Measurements from ENCODE around the gene CORO1C.
"Not testable (repeated sequence)": the region's sequence is repeated elsewhere in the genome, so short reads cannot be mapped to it uniquely, and the experiment has no call there.

Gene CORO1C

DNA sequence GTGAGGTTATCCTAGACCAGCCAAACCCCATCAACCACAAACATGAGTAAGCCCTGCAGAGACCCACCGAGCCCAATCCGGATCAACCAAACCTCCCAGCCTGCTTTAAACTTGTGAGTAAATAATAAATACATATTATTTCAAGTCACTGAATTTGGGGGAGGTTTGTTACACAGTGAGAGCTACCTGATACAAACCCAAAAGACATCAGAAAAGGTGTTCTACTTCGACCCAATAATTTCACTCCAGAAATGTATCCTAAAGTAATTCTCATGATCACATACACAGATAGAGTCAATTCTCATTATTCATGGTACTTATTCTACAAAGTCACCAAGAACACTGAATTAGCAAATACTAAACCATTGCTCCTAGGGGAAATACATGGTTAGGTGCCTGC is 16.2 kb upstream of the CORO1C start:
- TF ChIP-seq, protein P1, sequence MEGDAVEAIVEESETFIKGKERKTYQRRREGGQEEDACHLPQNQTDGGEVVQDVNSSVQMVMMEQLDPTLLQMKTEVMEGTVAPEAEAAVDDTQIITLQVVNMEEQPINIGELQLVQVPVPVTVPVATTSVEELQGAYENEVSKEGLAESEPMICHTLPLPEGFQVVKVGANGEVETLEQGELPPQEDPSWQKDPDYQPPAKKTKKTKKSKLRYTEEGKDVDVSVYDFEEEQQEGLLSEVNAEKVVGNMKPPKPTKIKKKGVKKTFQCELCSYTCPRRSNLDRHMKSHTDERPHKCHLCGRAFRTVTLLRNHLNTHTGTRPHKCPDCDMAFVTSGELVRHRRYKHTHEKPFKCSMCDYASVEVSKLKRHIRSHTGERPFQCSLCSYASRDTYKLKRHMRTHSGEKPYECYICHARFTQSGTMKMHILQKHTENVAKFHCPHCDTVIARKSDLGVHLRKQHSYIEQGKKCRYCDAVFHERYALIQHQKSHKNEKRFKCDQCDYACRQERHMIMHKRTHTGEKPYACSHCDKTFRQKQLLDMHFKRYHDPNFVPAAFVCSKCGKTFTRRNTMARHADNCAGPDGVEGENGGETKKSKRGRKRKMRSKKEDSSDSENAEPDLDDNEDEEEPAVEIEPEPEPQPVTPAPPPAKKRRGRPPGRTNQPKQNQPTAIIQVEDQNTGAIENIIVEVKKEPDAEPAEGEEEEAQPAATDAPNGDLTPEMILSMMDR (conservative IDR thresholded peaks at IDR 0.05; ENCODE audit: low read depth): no peak
- POLR2A ChIA-PET (ENCODE audit: low non-redundant PET): no interaction called here
- H3K27ac ChIP-seq: no peak overlapping the region
- DNase-seq (ENCODE audit: low spot score): no peak
- CTCF ChIA-PET: no interaction called here

DNA sequence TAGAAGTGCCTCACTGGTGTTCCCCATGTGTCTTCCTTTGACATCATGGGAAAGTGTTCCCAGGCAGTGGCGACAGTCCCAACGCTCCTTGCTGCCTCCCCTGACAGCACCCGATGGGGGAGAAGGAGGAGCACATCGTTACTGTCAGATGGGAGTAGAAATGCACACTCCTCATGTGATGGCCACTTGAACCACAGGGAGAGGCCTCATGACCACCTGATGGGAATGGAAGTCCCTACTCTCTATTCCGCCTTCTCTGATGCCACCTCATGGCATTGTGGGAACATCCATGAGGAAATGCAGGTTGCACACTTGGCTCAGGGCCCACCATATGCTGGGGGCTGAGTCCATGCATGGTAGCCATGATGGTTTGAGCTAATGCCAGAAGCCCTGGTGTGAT is 14.3 kb upstream of the CORO1C start:
- TF ChIP-seq, protein P1 (conservative IDR thresholded peaks at IDR 0.05; ENCODE audit: low read depth): no peak
- no peak for DNase-seq (ENCODE audit: low spot score)
- no peak overlapping the region for H3K27ac ChIP-seq
- ChIA-PET POLR2A (ENCODE audit: low non-redundant PET) (no interaction called here), CTCF (interaction anchor here (1.0 kb wide), 1 partner anchor 10 kb away, joined by 3 read pairs; no protein-coding TSS in a partner anchor)

DNA sequence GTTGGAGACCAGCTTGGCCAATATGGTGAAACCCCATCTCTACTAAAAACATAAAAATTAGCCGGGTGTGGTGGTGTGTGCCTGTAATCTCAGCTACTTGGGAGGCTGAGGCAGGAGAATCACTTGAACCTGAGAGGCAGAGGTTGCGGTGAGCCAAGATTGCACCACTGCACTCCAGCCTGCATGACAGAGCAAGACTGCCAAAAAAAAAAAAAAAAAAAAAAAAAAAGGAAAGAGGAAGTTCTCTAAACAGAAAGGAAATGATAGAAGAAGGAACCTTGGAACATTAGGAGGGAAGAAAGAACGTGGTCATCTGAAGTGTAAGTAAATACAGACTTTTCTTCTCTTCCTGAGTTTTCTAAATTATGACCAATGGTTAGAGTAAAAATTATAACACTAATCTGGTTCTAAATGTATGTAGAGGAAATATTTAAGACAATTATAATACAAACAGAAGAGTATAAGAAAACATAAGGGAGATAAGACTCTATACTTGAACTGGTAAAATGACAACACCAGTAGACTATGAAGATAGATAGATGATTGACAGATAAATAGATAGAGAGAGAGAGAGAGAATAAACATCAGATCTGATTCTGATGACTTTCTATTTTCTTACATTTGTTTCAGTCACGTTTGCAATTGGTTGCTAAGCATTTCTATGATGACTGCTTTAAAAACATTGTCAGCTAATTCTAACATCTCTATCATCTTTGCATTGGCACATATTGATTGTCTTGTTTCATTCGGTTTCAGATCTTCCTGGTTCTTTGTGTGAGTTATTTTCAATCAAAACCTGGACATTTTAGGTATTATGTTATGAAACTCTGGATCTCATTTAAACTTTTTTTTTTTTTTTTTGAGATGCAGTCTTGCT is 12.9 kb upstream of the CORO1C start:
- DNase-seq (ENCODE audit: low spot score): no peak
- no peak overlapping the region for H3K27ac ChIP-seq
- POLR2A ChIA-PET (ENCODE audit: low non-redundant PET): no interaction called here
- CTCF ChIA-PET: no interaction called here
- TF ChIP-seq, protein P1 (conservative IDR thresholded peaks at IDR 0.05; ENCODE audit: low read depth): no peak

DNA sequence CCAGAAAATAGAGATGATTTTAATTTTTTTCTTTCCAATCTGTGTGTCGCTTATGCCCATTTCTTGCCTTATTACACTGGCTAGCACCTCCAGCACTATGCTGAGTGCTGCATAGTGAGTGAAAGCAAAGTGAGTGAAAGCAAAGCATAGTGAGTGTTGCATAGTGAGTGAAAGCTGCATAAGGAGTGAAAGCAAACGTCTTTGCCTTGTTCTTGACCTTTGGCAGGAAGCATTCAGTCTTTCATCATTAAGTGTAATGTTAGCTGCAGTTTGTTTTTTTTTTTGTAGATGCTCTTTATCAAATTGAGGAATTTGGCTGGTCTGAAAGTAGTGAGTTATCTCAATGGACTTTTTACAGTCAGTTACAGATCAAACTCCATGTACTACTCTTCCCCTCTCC is 6.9 kb upstream of the CORO1C start:
- CTCF ChIA-PET: no interaction called here
- POLR2A ChIA-PET (ENCODE audit: low non-redundant PET): no interaction called here
- DNase-seq (ENCODE audit: low spot score): no peak
- H3K27ac ChIP-seq: no peak overlapping the region
- TF ChIP-seq, protein P1 (conservative IDR thresholded peaks at IDR 0.05; ENCODE audit: low read depth): no peak

DNA sequence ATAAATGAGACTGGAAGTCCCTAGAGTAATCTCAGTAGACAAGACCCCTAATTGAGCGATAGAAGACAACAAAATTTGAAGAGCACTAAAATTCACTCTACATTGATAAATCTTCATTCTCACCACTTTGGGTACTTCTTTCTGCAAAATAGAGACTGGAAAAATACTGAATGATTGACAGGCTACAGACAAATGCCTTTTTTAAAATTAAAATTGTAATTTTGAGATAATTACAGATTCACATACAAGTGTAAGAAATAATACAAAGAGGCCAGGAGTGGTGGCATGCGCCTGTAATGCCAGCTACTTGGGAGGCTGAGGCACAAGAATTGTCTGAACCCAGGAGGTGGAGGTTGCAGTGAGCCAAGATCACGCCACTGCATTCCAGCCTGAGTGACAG is 4.5 kb upstream of the CORO1C start:
- POLR2A ChIA-PET (ENCODE audit: low non-redundant PET): no interaction called here
- TF ChIP-seq, protein P1 (conservative IDR thresholded peaks at IDR 0.05; ENCODE audit: low read depth): no peak

DNA sequence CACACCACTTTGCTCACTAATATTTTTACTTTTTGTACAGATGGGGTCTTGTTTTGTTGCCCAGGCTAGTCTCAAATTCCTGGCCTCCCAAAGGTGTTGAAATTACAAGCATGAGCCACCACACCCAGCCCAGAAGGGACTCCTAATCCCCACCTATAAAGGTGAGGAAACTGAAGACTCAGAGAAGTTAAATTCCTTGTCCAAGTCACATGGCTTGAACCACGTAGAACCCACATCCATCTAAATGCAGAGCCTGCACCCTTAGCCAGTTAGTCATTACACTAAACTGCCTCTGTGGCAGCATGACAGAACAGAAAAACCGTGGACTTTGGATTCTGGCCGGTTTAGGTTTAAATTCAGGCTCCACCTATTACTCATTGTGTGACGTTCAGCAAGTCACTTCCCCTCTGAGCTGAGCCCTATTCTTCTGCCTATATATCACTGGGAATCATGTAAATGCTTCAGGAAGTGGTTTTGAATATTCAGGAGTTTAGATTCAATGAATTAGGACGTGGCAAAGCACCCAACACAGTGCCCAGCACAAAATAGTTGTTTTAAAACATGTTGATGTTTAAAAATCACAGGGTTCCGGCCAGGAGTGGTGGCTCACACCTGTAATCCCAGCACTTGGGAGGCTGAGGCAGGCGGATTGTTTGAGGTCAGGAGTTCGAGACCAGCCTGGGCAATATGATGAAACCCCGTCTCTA is 3.0 kb upstream of the CORO1C start:
- ChIA-PET POLR2A (ENCODE audit: low non-redundant PET) (no interaction called here), CTCF (no interaction called here)
- peak overlapping the region; percentile 98 for H3K27ac ChIP-seq
- TF ChIP-seq, protein P1 (conservative IDR thresholded peaks at IDR 0.05; ENCODE audit: low read depth): no peak
- peak; percentile 75 for DNase-seq (ENCODE audit: low spot score)

More for the DNA sequence above, 4.5 kb upstream of the CORO1C start:
- CTCF ChIA-PET: interaction anchor here (0.6 kb wide), 2 partner anchors 10 to 45 kb away, joined by 3 read pairs; no protein-coding TSS in a partner anchor
- H3K27ac ChIP-seq: peak overlapping the region; percentile 58
- DNase-seq (ENCODE audit: low spot score): no peak

DNA sequence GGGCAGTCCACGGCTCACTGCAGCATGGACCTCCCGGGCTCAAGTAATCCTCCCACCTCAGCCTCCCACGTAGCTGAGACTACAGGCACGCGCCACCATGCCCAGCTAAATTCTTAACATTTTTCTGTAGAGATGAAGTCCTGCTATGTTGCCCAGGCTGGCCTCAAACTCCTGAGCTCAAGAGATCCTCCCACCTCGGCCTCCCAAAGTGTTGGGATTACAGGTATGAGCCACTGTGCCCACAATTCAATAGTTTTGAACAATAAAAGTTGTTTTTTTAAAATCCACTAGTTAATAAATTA is 1.9 kb upstream of the CORO1C start:
- POLR2A ChIA-PET (ENCODE audit: low non-redundant PET); DNase-seq (ENCODE audit: low spot score): not testable (repeated sequence)
- CTCF ChIA-PET: interaction anchor here (0.7 kb wide), 1 partner anchor 19 kb away, joined by 5 read pairs; no protein-coding TSS in a partner anchor

More for the DNA sequence above, 1.9 kb upstream of the CORO1C start:
- peak overlapping the region; percentile 98 for H3K27ac ChIP-seq
